ENCODE data around the gene TFAP2C.
"Not testable (repeated sequence)": the region's sequence is repeated elsewhere in the genome, so short reads cannot be mapped to it uniquely, and the experiment has no call there.

The TFAP2C gene

DNA sequence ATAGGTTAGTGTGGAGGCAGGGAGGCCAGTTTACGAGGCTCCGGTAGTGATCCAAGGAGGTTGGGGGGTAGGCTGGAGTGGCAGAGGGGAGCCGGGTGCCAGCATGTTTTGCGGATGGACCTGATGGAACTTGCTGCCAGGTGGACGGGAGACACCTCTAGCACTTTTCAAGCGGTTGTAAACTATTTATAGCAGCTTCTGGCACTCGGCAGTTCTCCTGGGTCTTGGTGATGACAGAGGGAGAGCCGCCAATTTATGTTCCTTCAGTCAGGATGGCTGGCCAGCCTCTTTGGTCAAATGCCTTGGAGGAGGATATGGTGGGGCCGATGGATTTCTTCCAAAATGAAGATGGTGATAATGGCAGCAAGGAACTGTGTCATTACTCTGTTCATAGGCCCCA is 28.8 kb downstream of the TFAP2C start:
- DNase-seq, result no peak

DNA sequence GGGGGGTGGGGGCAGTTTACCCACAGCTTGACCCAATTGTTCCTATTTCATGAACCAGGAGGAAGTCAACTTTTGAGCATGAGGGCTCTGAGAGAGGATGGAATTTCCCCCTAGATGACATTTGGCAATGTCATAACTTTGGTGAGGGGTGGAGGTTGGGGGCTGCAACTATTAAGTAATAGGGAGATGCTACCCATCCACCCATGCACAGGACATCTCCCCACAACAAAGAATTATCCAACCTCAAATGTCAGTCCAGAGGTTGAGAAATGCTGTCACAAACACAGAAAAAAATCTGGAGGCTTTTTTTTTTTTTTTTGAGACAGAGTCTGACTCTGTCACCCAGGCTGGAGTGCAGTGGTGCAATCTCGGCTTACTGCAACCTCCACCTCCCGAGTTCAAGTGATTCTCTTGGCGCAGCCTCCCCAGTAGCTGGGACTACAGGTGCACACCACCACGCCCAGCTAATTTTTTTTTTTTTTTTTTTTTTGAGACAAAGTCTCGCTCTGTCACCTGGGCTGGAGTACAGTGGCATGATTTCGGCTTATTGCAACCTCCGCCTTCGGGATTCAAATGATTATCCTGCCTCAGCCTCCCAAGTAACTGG is 29.3 kb downstream of the TFAP2C start:
- DNase-seq, result not testable (repeated sequence)

DNA sequence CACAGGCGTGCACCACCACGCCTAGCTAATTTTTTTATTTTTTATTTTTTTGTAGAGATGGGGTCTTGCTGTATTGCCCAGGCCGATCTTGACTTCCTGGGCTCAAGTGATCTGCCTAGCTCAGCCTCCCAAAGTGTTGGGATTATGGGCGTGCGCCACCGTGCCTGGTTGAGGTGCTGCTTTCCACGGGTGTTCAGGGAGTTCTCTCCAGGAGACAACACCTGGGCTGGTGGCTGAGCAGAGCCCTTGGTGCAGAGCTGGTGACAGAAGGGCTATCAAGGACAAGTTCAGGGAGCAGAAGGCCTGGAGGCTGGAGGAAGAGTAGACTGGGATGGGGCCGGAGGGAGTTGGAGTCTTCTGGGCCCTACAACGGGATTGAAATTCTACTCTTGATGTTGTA is 34.6 kb downstream of the TFAP2C start:
- no peak for DNase-seq

DNA sequence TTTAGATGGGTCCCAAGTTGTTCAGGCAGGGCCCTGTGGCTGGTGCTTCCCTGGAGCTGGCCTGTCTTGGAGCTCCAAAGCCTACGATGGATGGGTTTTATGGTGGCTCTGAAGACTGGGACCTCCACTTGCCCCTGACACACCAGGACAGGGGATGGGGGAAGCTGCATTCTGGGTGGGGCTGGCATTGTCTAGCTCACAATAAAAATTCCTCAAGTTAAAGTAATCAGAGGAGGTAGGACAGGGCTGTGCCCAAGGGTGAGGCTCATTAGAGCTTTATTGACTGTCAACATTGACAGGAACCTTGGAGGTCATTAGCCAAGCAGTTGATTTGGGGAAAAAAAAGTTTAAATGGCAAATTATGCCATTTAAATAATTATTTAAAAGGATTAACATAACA is 35.7 kb downstream of the TFAP2C start:
- DNase-seq, result no peak

DNA sequence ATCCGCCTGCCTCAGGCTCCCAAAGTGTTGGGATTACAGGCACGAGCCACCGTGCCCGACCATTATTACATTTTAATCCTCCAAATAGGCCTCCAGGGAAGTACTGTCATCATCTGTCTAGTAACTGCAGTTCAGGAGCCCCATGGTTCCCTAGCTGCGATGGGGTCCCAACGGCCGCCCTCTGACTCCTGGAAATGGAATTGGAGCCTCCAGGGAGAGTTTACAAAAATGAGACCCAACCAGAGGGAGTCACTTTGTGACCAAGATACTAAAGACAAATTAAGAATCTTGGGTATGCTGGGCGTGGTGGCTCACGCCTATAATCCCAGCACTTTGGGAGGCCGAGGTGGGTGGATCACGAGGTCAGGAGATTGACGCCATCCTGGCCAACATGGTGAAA is 36.7 kb downstream of the TFAP2C start:
- DNase-seq, result no peak

DNA sequence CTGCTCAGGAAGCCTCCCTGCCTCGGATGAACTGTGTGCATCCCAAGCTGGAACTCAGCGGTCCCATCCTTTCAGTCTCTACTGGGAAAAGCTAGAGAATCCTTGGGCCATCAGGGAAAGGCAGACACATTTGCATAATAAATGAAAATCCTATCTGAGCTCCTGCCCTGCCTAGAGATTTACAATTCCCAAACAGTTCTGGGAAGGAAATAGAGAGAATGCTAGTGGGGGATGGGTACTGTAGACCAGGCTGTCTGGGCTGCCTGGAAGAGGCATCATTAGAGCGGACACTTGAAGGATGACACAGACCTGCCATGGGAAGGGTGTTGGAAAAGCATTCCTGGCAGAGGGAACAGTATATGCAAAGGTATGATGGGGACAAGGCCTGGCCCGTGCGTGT is 44.3 kb downstream of the TFAP2C start:
- no peak for DNase-seq

DNA sequence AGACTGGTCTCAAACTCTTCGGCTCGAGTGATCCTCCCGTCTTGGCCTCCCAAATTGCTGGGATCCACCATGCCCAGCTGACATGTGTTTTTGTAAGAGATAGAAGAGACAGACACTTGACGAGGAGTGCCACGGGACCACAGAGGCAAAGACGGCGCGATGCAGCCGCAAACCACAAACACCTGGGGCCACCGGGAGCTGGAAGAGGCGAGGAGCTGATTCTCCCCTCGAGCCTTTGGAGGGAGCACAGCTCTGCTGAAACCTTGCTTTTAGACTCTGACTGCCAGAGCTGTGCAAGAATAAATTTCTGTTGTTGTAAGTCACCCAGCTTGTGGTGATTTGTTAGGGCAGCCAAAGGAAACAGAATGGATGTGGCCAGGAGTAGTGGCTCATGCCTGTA is 46.9 kb downstream of the TFAP2C start:
- DNase-seq, result no peak

DNA sequence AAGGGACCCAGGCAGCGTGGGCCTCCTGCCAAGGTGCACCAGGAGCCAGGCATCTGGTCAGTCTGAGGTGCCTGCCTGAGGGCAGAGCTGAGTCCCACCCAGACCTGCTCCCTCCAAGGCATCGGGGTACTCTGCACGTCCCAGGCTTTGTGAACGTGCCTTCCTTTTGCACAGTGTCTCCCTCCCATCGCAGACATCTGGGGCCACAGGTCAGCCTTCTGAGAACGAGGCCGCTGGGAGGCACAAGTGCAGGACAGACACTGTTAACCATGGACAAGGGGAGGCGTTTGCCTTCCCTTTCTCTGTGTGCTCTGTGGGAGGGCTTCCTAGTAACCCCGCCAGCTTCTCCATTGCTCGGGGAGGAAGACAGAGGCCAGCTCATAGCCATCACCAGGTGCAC is 47.6 kb downstream of the TFAP2C start:
- DNase-seq, result no peak

DNA sequence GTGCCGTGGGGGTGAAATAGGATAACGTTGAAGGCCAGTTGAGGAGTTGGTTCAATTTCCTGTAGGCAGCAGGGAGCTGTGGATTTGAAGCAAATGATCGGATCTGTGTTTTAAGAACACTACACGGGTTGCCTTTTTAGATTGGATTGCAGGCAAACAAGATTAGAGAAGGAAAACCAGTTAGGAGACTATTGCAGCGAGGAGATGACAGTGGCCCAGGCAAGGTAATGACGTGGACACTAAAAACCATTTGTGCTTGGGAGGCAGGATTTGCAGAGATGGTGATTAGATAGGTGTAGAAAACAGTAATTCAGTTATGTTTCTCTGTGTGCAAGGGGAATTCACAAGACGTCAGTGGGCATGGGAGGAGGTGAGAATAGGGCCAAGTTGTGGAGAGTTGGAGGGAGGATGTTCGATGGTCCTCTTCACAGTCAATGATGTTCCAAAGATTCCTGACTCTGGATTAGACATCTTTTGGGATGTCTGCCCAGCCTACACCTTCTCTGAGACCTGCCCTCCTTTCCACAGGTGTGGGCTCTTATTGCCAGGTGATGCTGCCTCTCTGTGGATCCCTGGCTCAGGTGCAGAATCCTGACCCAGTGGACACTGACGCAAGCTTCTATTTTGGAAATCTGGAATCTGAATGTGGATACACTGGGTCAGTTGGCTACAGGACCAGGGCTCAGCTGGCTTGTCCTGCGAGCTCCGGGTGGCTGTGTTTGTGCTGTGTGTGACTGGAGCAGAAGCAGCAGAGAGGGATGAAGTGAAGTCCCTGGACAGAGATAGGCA is 54.2 kb downstream of the TFAP2C start:
- DNase-seq, result no peak

DNA sequence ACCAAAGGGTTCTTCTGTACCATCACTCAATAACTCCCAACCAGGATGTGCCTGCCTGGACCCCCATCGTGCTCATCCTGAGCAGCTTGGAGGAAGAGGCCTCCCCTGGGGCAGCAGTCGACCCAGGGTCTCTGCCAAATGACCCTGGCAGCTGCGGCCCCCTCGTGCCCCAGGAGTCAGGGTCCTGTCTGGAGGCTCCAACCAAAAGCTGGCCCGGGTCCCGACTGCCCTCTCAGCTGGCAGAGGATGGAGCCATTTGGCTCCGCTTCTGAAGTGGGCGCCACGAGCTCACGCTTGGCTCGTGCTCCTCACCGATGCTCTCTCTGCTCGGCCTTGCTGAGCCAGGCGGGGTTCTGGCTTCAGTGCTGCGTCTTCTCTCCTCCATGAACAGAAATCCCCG is 56.8 kb downstream of the TFAP2C start:
- no peak for DNase-seq

DNA sequence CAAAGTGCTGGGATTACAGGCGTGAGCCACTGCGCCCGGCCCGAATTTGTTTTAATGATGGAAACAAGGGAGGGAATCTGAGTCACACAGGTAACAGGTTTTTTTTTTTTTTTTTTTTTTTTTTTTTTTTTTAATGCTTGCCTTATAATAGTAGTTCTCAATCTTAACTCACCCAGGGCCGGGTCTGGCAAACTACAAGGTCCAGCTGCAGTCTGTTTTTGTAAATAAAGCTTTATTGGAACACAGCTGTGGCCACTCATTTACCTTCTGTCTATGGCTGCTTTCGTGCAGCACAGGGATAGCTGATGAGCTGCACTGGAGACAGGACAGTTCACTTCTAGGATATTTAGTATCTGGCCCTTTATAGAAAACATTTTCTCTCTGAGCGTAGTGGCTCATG is 58.0 kb downstream of the TFAP2C start:
- no peak for DNase-seq

DNA sequence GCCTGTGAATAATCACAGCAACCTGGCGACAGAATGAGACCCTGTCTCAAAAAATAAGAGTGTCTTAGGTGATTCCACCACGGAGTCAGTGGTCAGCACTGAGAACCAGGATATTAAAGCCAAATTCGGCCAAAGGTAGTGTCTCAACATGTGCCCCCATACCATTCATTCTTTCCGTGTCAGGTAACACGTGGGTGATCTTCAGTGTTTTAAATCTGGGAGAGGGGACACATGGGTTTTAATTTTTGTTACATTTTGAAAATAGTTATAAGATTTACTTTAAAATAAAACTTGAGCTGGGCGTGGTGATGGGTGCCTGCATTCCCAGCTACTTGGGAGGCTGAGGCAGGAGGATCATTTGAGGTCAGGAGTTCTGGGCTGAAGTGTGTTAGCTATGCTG is 59.0 kb downstream of the TFAP2C start:
- no peak for DNase-seq
